ENCODE measurements around the gene SBSN. TPM values are rescaled to one million over a fixed set of nuclear protein-coding genes. Genes with fewer than 3 reads are reported as not detected.

The SBSN gene
- total RNA-seq, 1 experiment from 2014 or later: 0.39 TPM

DNA sequence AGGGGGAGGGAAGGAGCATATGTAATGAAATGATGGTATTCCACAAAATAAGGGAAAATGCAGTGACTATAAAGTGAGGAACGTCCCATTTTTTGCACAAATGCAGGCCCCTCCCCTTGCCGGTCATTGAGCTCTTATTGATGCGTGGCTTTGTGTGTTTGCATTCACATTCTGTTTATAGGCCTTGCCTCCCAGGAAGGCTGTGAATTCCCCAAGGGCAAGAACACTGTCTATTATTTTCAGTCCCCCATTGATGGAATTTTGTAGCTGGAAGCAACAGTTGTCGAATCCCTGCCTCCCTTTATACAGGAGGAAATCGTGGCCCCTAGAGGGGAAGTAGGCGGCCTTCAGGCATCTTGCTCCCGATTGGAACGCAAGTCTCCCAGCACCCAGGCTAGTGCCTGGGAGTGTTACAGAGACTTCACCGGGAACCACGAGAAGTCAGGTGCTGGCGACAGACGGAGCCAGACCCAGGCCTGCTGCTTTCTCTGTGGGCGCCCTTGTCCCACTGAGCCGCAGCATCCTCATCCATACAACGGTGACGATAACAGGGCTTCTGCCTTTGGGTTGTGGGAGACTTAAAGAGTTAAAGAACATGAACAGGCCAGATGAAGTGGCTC, 6.9 kb downstream of the SBSN start:
- BruUV-seq (replicated peaks): no TSS peak
- Histone ChIP-seq H3K27me3 (ENCODE audit: control insufficient read depth, insufficient read depth, low read length) (no peaks in the 10 kb centered on the region), H3K4me3 (ENCODE audit: low read depth in 2 of 2, low read length in 2 of 2) (no peak overlapping the region), H3K27ac (ENCODE audit: low read length) (no peak overlapping the region), H3K36me3 (ENCODE audit: control insufficient read depth, insufficient read depth, low read length) (no peaks in the 10 kb centered on the region), H3K9me3 (ENCODE audit: control insufficient read depth, insufficient read depth, low read depth, low read length) (no peaks in the 10 kb centered on the region), H3K4me1 (ENCODE audit: control insufficient read depth, insufficient read depth, low read length) (no peaks in the 10 kb centered on the region)
- ATAC-seq (no peak), DNase-seq (ENCODE audit: low read depth, low spot score) (no peak)
- in situ Hi-C loops (cut with HindIII; ENCODE audit: low pct_unique_long_range_greater_than_20kb, low sequenced_read_pairs) (no loop called here), intact Hi-C loops (cut with micrococcal nuclease; ENCODE audit: unreplicated experiment) (no loop called here)
- ChIA-PET CTCF (no interaction called here), POLR2A (no interaction called here)
- TF ChIP-seq POLR2AphosphoS5 (IDR thresholded peaks at IDR 0.05; ENCODE audit: low read depth, low read length) (no peak), SIN3A (IDR thresholded peaks at IDR 0.05; ENCODE audit: borderline replicate concordance, insufficient read depth, low read depth, low read length) (no peak), TCF7L2 (IDR thresholded peaks at IDR 0.05; ENCODE audit: low read depth, low read length) (no peak)
- TF ChIP-seq, protein P1, sequence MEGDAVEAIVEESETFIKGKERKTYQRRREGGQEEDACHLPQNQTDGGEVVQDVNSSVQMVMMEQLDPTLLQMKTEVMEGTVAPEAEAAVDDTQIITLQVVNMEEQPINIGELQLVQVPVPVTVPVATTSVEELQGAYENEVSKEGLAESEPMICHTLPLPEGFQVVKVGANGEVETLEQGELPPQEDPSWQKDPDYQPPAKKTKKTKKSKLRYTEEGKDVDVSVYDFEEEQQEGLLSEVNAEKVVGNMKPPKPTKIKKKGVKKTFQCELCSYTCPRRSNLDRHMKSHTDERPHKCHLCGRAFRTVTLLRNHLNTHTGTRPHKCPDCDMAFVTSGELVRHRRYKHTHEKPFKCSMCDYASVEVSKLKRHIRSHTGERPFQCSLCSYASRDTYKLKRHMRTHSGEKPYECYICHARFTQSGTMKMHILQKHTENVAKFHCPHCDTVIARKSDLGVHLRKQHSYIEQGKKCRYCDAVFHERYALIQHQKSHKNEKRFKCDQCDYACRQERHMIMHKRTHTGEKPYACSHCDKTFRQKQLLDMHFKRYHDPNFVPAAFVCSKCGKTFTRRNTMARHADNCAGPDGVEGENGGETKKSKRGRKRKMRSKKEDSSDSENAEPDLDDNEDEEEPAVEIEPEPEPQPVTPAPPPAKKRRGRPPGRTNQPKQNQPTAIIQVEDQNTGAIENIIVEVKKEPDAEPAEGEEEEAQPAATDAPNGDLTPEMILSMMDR (IDR thresholded peaks at IDR 0.05): no peak
- TF ChIP-seq, protein P2, sequence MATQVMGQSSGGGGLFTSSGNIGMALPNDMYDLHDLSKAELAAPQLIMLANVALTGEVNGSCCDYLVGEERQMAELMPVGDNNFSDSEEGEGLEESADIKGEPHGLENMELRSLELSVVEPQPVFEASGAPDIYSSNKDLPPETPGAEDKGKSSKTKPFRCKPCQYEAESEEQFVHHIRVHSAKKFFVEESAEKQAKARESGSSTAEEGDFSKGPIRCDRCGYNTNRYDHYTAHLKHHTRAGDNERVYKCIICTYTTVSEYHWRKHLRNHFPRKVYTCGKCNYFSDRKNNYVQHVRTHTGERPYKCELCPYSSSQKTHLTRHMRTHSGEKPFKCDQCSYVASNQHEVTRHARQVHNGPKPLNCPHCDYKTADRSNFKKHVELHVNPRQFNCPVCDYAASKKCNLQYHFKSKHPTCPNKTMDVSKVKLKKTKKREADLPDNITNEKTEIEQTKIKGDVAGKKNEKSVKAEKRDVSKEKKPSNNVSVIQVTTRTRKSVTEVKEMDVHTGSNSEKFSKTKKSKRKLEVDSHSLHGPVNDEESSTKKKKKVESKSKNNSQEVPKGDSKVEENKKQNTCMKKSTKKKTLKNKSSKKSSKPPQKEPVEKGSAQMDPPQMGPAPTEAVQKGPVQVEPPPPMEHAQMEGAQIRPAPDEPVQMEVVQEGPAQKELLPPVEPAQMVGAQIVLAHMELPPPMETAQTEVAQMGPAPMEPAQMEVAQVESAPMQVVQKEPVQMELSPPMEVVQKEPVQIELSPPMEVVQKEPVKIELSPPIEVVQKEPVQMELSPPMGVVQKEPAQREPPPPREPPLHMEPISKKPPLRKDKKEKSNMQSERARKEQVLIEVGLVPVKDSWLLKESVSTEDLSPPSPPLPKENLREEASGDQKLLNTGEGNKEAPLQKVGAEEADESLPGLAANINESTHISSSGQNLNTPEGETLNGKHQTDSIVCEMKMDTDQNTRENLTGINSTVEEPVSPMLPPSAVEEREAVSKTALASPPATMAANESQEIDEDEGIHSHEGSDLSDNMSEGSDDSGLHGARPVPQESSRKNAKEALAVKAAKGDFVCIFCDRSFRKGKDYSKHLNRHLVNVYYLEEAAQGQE (IDR thresholded peaks at IDR 0.05; ENCODE audit: insufficient read depth in 1 of 2, low read depth in 2 of 2, low read length in 1 of 2): no peak

DNA sequence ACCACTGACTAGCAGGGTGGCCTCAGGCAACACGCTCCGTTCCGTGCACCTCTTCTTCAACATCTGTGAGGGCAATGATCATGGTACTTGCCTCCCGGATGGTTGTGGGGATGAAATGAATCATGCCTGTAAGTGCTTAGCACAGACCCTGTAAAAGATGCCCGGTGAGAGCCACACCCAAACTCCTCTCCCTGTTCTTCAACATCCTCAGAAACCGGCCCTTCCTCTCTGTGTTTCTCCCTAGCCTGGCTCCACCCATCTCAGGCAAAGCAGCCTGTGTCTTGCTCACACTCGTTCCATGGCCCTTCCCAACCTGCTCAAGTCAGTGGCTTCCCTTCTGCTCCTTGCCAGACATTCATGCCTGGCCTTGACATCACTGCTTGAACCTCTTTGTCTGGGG, 8.8 kb downstream of the SBSN start:
- Histone ChIP-seq H3K9me3 (ENCODE audit: control insufficient read depth, insufficient read depth, low read depth, low read length) (no peaks in the 10 kb centered on the region), H3K27ac (ENCODE audit: low read length) (no peak overlapping the region), H3K4me3 (ENCODE audit: low read depth in 2 of 2, low read length in 2 of 2) (no peak overlapping the region), H3K36me3 (ENCODE audit: control insufficient read depth, insufficient read depth, low read length) (no peaks in the 10 kb centered on the region), H3K27me3 (ENCODE audit: control insufficient read depth, insufficient read depth, low read length) (no peaks in the 10 kb centered on the region), H3K4me1 (ENCODE audit: control insufficient read depth, insufficient read depth, low read length) (no peaks in the 10 kb centered on the region)
- TF ChIP-seq POLR2AphosphoS5 (IDR thresholded peaks at IDR 0.05; ENCODE audit: low read depth, low read length): no peak
- TF ChIP-seq TCF7L2 (IDR thresholded peaks at IDR 0.05; ENCODE audit: low read depth, low read length): no peak
- TF ChIP-seq, protein P1 (IDR thresholded peaks at IDR 0.05): no peak
- TF ChIP-seq, protein P2 (IDR thresholded peaks at IDR 0.05; ENCODE audit: insufficient read depth in 1 of 2, low read depth in 2 of 2, low read length in 1 of 2): no peak
- TF ChIP-seq SIN3A (IDR thresholded peaks at IDR 0.05; ENCODE audit: borderline replicate concordance, insufficient read depth, low read depth, low read length): no peak
- ATAC-seq (no peak), DNase-seq (ENCODE audit: low read depth, low spot score) (no peak)
- no TSS peak for BruUV-seq (replicated peaks)
- intact Hi-C loops (cut with micrococcal nuclease; ENCODE audit: unreplicated experiment) (no loop called here), in situ Hi-C loops (cut with HindIII; ENCODE audit: low pct_unique_long_range_greater_than_20kb, low sequenced_read_pairs) (no loop called here)
- ChIA-PET POLR2A (no interaction called here), CTCF (no interaction called here)

Measured in Panc1 (cell line).